Ovary (tissue), 3 donors: ENCODE data around the gene SLC10A2.

Experiments
- POLR2A ChIP-seq: fragments of 450-650 bp; IDR thresholded peaks from one replicate; pipeline ENCODE4 v1.6.1; 2017; ENCODE audit warnings: antibody characterized with exemption, mild to moderate bottlenecking, moderate library complexity
- TF ChIP-seq, protein P1 (sequence below), 3 donors: fragments of 450-650 bp in 2 of 3; fragments of 200-600 bp in 1 of 3; IDR thresholded peaks; one replicate each; pipeline versions ENCODE4 v1.5.1 to v1.8.0; 2016 to 2022; ENCODE audit warnings: antibody characterized with exemption in 3 of 3, mild to moderate bottlenecking in 1 of 3
- donor health status: DM: no; HTN: no; CAD: no.

DNA sequence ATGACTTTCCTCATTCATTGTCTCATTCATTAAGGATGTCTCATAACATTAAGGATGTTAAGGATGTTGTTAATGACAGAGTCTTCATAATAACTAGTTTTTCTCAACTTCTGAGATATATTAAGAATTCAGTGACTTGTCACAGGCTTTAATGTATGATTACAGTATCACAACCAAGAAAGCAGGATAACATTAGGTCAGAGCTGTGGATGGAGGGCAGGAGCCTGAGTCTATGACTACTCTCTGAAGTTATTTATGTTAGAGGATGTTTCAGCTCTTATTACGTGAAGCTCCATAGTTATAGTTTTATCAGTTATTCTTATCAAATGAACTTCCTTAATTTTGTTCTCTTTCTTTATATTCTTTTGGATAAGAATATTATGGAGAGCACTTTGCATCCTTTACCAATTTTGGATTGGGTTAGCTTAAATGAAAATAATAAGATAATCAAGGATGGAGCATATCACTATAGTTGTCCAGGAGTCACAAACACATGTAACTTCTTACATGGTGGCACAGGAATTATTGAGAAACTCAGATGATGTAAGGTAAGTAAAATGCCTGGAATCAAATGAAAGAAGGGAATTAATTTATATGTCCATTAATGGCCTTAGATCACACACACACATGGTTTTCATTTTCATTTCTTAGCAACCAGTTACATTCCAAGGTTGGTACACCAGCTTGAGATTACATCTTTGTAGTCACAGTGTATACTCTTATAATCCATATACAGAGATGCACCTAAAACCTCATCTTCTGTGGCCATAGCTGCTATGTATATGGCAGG lies 57.0 kb downstream of the SLC10A2 start:
- TF ChIP-seq POLR2A: no peak
- TF ChIP-seq, protein P1, sequence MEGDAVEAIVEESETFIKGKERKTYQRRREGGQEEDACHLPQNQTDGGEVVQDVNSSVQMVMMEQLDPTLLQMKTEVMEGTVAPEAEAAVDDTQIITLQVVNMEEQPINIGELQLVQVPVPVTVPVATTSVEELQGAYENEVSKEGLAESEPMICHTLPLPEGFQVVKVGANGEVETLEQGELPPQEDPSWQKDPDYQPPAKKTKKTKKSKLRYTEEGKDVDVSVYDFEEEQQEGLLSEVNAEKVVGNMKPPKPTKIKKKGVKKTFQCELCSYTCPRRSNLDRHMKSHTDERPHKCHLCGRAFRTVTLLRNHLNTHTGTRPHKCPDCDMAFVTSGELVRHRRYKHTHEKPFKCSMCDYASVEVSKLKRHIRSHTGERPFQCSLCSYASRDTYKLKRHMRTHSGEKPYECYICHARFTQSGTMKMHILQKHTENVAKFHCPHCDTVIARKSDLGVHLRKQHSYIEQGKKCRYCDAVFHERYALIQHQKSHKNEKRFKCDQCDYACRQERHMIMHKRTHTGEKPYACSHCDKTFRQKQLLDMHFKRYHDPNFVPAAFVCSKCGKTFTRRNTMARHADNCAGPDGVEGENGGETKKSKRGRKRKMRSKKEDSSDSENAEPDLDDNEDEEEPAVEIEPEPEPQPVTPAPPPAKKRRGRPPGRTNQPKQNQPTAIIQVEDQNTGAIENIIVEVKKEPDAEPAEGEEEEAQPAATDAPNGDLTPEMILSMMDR (IDR thresholded peaks at IDR 0.05): no peak
